GM12872 (cell line): ENCODE measurements around the gene NME1.

Experiments used
- CTCF ChIP-seq: IDR thresholded peaks from 3 replicates; pipeline ENCODE4 v1.5.1; 2011; ENCODE audit warnings: low read depth, mild to moderate bottlenecking, low read length, moderate library complexity; ENCODE audit not compliant: insufficient read depth

Gene NME1

GRCh38 chr17:51189162-51189561 is 35.8 kb downstream of the NME1 start:
- TF ChIP-seq CTCF = no peak

- no peak for TF ChIP-seq CTCF
Measured at GRCh38 chr17:51189628-51190027, 36.3 kb downstream of the NME1 start.

- TF ChIP-seq CTCF = no peak
Measured at GRCh38 chr17:51191895-51192294, 38.5 kb downstream of the NME1 start.

- TF ChIP-seq CTCF = no peak
Measured at GRCh38 chr17:51197754-51198153, 44.4 kb downstream of the NME1 start.

- no peak for TF ChIP-seq CTCF
Measured at GRCh38 chr17:51200295-51200694, 46.9 kb downstream of the NME1 start.

- TF ChIP-seq CTCF = no peak
Measured at GRCh38 chr17:51200846-51201245, 47.5 kb downstream of the NME1 start.

GRCh38 chr17:51203838-51204237 is 50.5 kb downstream of the NME1 start:
- TF ChIP-seq CTCF = no peak
